MCF 10A (cell line): Measurements from ENCODE around the gene C1orf116. TPM values are rescaled to one million over a fixed set of nuclear protein-coding genes. Genes with fewer than 3 reads are reported as not detected.

Experiments
- BruUV-seq: library from RNA; stranded (reverse); fragments of 400-500 nt; replicated peaks from 2 replicates; lab custom pipeline; 2021; lab: Mats Ljungman, UMichigan
- CTCF ChIA-PET: fragments of 300-600 bp; sonication (Branson Sonifier 250); formaldehyde crosslinking; extraction: SDS; loops from one replicate; lab custom pipeline; 2021; ENCODE audit warnings: antibody characterized with exemption, inconsistent platforms; lab: Yijun Ruan, JAX
- POLR2A ChIA-PET: fragments of 300-600, 350-650 bp; sonication (Branson Sonifier 250); formaldehyde crosslinking; extraction: SDS; loops from one replicate; lab custom pipeline; 2020; ENCODE audit warnings: antibody characterized with exemption, inconsistent platforms; lab: Yijun Ruan, JAX
- DNase-seq: peaks from one replicate; pipeline ENCODE4 v3.0.0-alpha.2; 2018; ENCODE audit not compliant: unreplicated experiment
- H3K27ac Mint-ChIP-seq: one replicate; pipeline ENCODE4 v1.8.0; 2022; ENCODE audit warnings: mild to moderate bottlenecking, low read depth, mixed read lengths; ENCODE audit not compliant: unreplicated experiment
- H3K27me3 Mint-ChIP-seq: one replicate; pipeline ENCODE4 v1.8.0; 2022; ENCODE audit warnings: mixed read lengths; ENCODE audit not compliant: insufficient read depth, unreplicated experiment
- H3K36me3 Mint-ChIP-seq: one replicate; pipeline ENCODE4 v1.8.0; 2022; ENCODE audit warnings: mild to moderate bottlenecking, moderate library complexity, mixed read lengths; ENCODE audit not compliant: insufficient read depth, unreplicated experiment
- H3K4me1 Mint-ChIP-seq: one replicate; pipeline ENCODE4 v1.8.0; 2022; ENCODE audit warnings: mixed read lengths; ENCODE audit not compliant: insufficient read depth, unreplicated experiment
- H3K4me3 Mint-ChIP-seq: one replicate; pipeline ENCODE4 v1.8.0; 2022; ENCODE audit warnings: mild to moderate bottlenecking, moderate library complexity, mixed read lengths; ENCODE audit not compliant: unreplicated experiment
- H3K9me3 Mint-ChIP-seq: one replicate; pipeline ENCODE4 v1.8.0; 2022; ENCODE audit warnings: mixed read lengths; ENCODE audit not compliant: unreplicated experiment
- intact Hi-C: fragments of 100-400 bp; cut with micrococcal nuclease; formaldehyde crosslinking; loops from 2 replicates; pipeline ENCODE4 v1.14.1; 2022
- total RNA-seq: library from RNA; stranded (reverse); gene quantifications from 2 replicates; pipeline ENCODE4 v1.2.3, GENCODE V29; 2022
- TF ChIP-seq, protein P1 (sequence below): fragments of 200-600 bp; IDR thresholded peaks from one replicate; pipeline ENCODE4 v1.8.0; 2022; ENCODE audit warnings: antibody characterized with exemption, mild to moderate bottlenecking; ENCODE audit not compliant: unreplicated experiment

Gene C1orf116
- total RNA-seq, 1 experiment from 2014 or later, result 35.4 TPM

DNA sequence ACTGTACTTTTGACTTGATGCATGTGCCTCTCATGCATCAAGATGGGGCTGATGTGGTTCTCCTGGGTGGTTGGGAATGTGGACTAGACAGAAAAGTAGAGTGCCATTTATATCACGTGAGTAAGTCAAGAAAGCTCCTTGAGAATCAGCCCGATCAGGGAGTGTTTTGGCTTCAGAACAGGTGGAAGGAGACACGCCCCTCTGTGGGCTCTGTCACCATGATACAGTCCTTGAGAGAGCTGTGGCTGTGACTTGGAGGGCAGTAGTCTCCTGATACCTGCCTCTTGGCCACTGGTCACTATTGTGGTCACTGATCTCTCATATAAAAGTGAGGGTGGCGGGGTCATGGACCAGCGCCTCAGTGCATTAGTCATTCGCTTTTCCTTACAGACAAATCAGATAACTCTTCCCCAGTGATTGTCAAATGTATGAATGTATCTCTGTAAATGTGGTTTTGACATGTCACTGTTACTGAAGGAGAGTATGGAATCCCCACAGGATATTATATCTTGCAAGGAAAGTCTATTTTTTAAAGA lies 47.2 kb upstream of the C1orf116 start:
- DNase-seq, result no peak

DNA sequence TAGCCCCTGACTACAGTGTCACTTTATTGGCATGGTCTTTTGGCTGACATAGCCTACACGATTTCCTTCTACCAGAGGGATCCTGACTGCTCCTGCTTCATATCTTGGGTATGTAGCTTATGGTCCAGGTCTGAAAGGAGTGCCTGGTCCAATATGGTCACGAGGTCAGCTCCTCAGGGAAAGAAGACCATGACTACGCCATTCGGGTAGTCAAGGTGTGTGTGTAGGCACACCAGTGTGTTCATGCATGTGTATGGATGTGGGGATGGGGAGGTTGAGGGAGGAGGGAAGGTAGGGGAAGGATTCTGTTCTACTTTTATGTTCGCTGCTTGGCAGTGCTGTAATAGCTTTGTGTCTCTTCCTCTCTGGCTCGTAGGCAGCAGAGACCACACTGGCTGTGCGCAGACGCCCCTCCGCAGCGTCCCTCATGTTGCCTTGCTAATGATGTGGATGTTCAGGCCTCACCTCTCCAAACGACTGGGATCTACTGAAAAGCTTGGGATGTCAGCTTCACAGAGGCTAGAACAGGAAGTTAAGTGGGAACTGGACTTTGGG lies 46.1 kb upstream of the C1orf116 start:
- TF ChIP-seq, protein P1, sequence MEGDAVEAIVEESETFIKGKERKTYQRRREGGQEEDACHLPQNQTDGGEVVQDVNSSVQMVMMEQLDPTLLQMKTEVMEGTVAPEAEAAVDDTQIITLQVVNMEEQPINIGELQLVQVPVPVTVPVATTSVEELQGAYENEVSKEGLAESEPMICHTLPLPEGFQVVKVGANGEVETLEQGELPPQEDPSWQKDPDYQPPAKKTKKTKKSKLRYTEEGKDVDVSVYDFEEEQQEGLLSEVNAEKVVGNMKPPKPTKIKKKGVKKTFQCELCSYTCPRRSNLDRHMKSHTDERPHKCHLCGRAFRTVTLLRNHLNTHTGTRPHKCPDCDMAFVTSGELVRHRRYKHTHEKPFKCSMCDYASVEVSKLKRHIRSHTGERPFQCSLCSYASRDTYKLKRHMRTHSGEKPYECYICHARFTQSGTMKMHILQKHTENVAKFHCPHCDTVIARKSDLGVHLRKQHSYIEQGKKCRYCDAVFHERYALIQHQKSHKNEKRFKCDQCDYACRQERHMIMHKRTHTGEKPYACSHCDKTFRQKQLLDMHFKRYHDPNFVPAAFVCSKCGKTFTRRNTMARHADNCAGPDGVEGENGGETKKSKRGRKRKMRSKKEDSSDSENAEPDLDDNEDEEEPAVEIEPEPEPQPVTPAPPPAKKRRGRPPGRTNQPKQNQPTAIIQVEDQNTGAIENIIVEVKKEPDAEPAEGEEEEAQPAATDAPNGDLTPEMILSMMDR, result no peak
- H3K4me1 Mint-ChIP-seq, result peaks cover 21% of the 10 kb centered on the region
- POLR2A ChIA-PET, result interaction anchor here (0.7 to 4.3 kb wide), 9 partner anchors 26 to 327 kb away, joined by 3 to 23 read pairs (median 3); partner anchors contain the start of genes PFKFB2 and YOD1
- intact Hi-C loops, result loop anchor here (1.0 to 10.0 kb wide), 6 partner anchors 73 to 604 kb away; partner anchors contain the start of genes DYRK3 and IKBKE
- no peak for DNase-seq
- no peaks in the 10 kb centered on the region for H3K36me3 Mint-ChIP-seq
- CTCF ChIA-PET, result interaction anchor here (0.6 to 12.6 kb wide), 34 partner anchors 8 to 992 kb away, joined by 3 to 221 read pairs (median 4); partner anchors contain the start of genes C1orf116, CR1 and PFKFB2
- H3K4me3 Mint-ChIP-seq, result no peak overlapping the region
- H3K27ac Mint-ChIP-seq, result no peak overlapping the region
- H3K27me3 Mint-ChIP-seq, result peaks cover 17% of the 10 kb centered on the region
- BruUV-seq, result no TSS peak
- no peaks in the 10 kb centered on the region for H3K9me3 Mint-ChIP-seq

More for the DNA sequence above, 47.2 kb upstream of the C1orf116 start:
- CTCF ChIA-PET, result interaction anchor here (0.5 to 12.6 kb wide), 17 partner anchors 10 to 1840 kb away, joined by 3 to 221 read pairs (median 4); partner anchors contain the start of genes PFKFB2 and YOD1
- H3K4me3 Mint-ChIP-seq, result no peak overlapping the region
- peaks cover 12% of the 10 kb centered on the region for H3K4me1 Mint-ChIP-seq
- H3K36me3 Mint-ChIP-seq, result no peaks in the 10 kb centered on the region
- intact Hi-C loops, result loop anchor here (2.0 to 10.0 kb wide), 6 partner anchors 185 to 605 kb away; partner anchors contain the start of genes CD55, DYRK3 and IKBKE
- H3K9me3 Mint-ChIP-seq, result no peaks in the 10 kb centered on the region
- H3K27ac Mint-ChIP-seq, result no peak overlapping the region
- TF ChIP-seq, protein P1, result no peak
- H3K27me3 Mint-ChIP-seq, result peaks cover 21% of the 10 kb centered on the region
- no TSS peak for BruUV-seq
- POLR2A ChIA-PET, result interaction anchor here (0.6 to 4.3 kb wide), 15 partner anchors 11 to 418 kb away, joined by 3 to 23 read pairs (median 3); partner anchors contain the start of genes C1orf116, PFKFB2 and YOD1

DNA sequence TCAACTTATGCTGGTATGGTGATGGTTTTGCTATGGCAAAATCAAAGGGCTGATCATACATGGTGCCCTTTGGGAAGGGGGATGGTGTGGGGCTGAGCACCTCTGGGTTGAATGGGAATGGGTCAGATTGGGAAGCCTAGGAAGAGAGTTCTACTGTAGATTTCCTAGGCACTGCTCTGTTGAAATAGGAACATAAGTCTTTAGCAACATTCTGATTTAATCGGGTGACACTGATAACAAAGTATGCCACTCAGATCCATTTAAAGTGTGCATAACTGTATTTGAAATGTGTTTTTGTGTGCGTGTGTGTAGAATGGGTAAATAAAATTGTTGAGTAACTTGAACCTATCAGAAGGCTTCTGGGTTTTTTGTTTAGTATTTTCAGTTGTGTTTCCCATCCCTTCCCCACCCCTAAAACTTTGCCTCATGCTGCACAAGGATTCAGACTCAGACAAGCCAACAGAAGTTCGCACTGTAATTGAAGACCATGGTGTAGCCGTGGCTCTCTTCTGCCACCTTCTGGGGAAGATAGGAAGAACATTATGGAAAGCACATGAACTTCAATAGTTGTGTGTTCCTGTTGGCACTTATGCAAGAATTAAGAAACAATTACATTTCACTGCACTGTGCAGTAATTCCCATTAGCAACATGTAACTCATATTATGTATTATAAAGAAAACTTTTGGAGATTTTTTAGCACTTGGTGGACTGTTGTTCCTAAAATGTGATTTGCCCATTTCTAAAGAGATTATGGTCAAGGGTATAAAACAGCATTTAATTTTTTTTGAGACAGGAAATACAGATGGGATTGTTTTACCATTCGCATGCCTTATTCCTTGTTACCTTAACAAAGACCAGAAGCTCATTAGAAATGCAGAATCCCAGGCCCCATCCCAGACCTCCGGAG lies 45.2 kb upstream of the C1orf116 start:
- Mint-ChIP-seq H3K36me3 (no peaks in the 10 kb centered on the region), H3K27ac (no peak overlapping the region), H3K4me1 (peaks cover 23% of the 10 kb centered on the region), H3K4me3 (no peak overlapping the region), H3K27me3 (peaks cover 7% of the 10 kb centered on the region), H3K9me3 (no peaks in the 10 kb centered on the region)
- CTCF ChIA-PET, result interaction anchor here (0.6 to 12.6 kb wide), 34 partner anchors 9 to 993 kb away, joined by 3 to 221 read pairs (median 4); partner anchors contain the start of genes C1orf116, CR1, PFKFB2 and YOD1
- DNase-seq, result peak; percentile 96
- intact Hi-C loops, result loop anchor here (1.0 to 10.0 kb wide), 10 partner anchors 27 to 603 kb away; partner anchors contain the start of genes DYRK3 and IKBKE
- no TSS peak for BruUV-seq
- TF ChIP-seq, protein P1, result peak; percentile 99
- POLR2A ChIA-PET, result interaction anchor here (0.7 to 11.2 kb wide), 10 partner anchors 25 to 328 kb away, joined by 3 to 399 read pairs (median 7); partner anchors contain the start of genes C1orf116, PFKFB2 and YOD1
